ENCODE data around the gene ESPNL. TPM values are rescaled to one million over a fixed set of nuclear protein-coding genes. Genes with fewer than 3 reads are reported as not detected.
"Not testable (repeated sequence)": the region's sequence is repeated elsewhere in the genome, so short reads cannot be mapped to it uniquely, and the experiment has no call there.

Gene ESPNL
- total and polyA plus RNA-seq, 2 of the 4 experiments (the other 2 are of a cell fraction) = 2.0 TPM

GRCh38 chr2:238057696-238058575 lies 42.2 kb upstream of the ESPNL start:
- intact Hi-C loops (cut with micrococcal nuclease); ATAC-seq (ENCODE audit: low read depth); H3K23ac ChIP-seq (ENCODE audit: low read depth, low read length); H2BK120ac ChIP-seq (ENCODE audit: low read depth, low read length); POLR2A ChIA-PET (ENCODE audit: unreplicated experiment); H4K8ac ChIP-seq (ENCODE audit: low read depth in 2 of 2, low read length in 2 of 2); H3K27me3 ChIP-seq (ENCODE audit: control insufficient read depth, insufficient read depth, low read length); dilution Hi-C loops (cut with HindIII; ENCODE audit: low sequenced_read_pairs, unreplicated experiment); H2BK5ac ChIP-seq (ENCODE audit: low read depth, low read length, poor library complexity, severe bottlenecking); H3K56ac ChIP-seq (ENCODE audit: extremely low read depth, insufficient read depth, low read length); H2AK5ac ChIP-seq (ENCODE audit: low read depth, low read length); H3K4me3 ChIP-seq (ENCODE audit: insufficient read depth, low read depth, low read length); H3K14ac ChIP-seq (replicated peaks; ENCODE audit: low read depth, low read length); BruUV-seq (replicated peaks); H3K9me1 ChIP-seq (ENCODE audit: insufficient read depth, low read length); H4K5ac ChIP-seq (ENCODE audit: low read depth, low read length); CTCF ChIA-PET; in situ Hi-C loops (cut with MboI; ENCODE audit: low sequenced_read_pairs); H3K9me3 ChIP-seq (ENCODE audit: control insufficient read depth, insufficient read depth, low read length); H3K36me3 ChIP-seq (ENCODE audit: control insufficient read depth, insufficient read depth, low read length); H3K9ac ChIP-seq (ENCODE audit: low read depth, low read length); H4K91ac ChIP-seq (ENCODE audit: insufficient read depth, low read depth, low read length); H2BK20ac ChIP-seq (ENCODE audit: low read depth, low read length); DNase-seq; H3K18ac ChIP-seq (ENCODE audit: low read depth, low read length); H2AK9ac ChIP-seq (replicated peaks; ENCODE audit: low read depth, low read length, poor library complexity); H2AFZ ChIP-seq (replicated peaks; ENCODE audit: low read length, poor library complexity); H2BK15ac ChIP-seq (ENCODE audit: low read depth, low read length); H4K20me1 ChIP-seq (ENCODE audit: insufficient read depth, low read length); H3K4ac ChIP-seq (ENCODE audit: low read depth, low read length); H3K27ac ChIP-seq (ENCODE audit: insufficient read depth, low read length); H3K4me1 ChIP-seq (ENCODE audit: control insufficient read depth, insufficient read depth, low read length); H3K4me2 ChIP-seq (ENCODE audit: low read depth, low read length): not testable (repeated sequence)
- peaks cover 8 to 25% of the 10 kb centered on the region in 2 experiments for H3K79me1 ChIP-seq (ENCODE audit: low read depth in 1 of 2, low read length in 2 of 2)
- 92% methylated on average over 10 of the region's 44 CpGs; no CpG with 5 or more reads in 1 of the 2 experiments for WGBS, 2 experiments (ENCODE audit: extremely low coverage in 2 of 2, insufficient read length in 1 of 2)

Data from IMR-90 (cell line).